ENCODE data around the gene AFF3.

The AFF3 gene

DNA sequence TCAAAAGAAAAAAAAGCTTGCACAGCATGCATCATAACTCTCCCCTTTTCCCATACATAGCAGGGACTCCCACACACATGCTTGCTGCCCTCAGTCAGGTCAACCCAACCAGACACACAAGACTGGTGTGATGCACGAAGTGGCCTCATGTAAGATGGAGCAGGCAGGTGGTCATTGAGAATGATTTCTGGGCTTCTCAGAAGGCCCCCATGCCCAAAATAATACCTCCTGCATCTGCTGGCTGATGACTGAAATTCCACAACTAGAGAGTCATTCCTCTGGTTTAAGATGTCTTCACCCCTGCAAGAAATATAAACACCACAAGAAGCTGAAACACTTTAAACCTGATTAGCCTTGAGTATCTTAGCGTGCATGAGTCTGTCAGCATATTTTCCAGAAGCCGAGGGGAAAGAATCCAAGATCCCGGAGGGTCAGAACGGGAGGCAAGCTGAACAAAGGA lies 131.1 kb downstream of the AFF3 start:
- DNase-seq (ENCODE audit: low spot score): no peak
- ATAC-seq (ENCODE audit: low read depth): no peak
- Histone ChIP-seq H3K9me3 (ENCODE audit: severe bottlenecking) (no peaks in the 10 kb centered on the region), H3K27ac (ENCODE audit: poor library complexity, severe bottlenecking) (no peak overlapping the region), H3K4me3 (ENCODE audit: severe bottlenecking) (no peak overlapping the region), H3K36me3 (ENCODE audit: low read depth) (no peaks in the 10 kb centered on the region), H3K4me1 (ENCODE audit: insufficient read depth, poor library complexity, severe bottlenecking) (peaks cover 10% of the 10 kb centered on the region), H3K27me3 (ENCODE audit: insufficient read depth, poor library complexity, severe bottlenecking) (no peaks in the 10 kb centered on the region)
- TF ChIP-seq, protein P1, sequence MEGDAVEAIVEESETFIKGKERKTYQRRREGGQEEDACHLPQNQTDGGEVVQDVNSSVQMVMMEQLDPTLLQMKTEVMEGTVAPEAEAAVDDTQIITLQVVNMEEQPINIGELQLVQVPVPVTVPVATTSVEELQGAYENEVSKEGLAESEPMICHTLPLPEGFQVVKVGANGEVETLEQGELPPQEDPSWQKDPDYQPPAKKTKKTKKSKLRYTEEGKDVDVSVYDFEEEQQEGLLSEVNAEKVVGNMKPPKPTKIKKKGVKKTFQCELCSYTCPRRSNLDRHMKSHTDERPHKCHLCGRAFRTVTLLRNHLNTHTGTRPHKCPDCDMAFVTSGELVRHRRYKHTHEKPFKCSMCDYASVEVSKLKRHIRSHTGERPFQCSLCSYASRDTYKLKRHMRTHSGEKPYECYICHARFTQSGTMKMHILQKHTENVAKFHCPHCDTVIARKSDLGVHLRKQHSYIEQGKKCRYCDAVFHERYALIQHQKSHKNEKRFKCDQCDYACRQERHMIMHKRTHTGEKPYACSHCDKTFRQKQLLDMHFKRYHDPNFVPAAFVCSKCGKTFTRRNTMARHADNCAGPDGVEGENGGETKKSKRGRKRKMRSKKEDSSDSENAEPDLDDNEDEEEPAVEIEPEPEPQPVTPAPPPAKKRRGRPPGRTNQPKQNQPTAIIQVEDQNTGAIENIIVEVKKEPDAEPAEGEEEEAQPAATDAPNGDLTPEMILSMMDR (IDR thresholded peaks at IDR 0.05; ENCODE audit: poor library complexity, severe bottlenecking): no peak

DNA sequence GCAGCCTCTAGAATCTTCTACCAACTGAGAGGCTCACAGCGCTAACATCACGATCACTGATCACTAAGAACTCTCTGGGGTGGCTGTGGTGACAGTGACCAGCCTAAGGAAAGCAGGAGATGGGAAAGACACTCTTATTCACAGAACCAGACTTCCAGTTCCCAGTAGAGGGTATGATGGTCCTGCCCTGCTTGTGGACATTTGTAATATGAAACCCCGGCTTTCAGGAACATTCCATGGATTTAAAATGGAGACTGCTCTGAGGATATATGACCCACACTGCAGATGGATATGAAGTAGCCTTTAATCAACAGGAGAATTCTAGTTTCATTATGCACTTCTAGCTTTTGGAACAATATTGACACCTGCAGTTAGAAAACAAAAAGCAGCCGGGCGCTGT lies 131.8 kb downstream of the AFF3 start:
- Histone ChIP-seq H3K27me3 (ENCODE audit: insufficient read depth, poor library complexity, severe bottlenecking) (peaks cover 2% of the 10 kb centered on the region), H3K36me3 (ENCODE audit: low read depth) (no peaks in the 10 kb centered on the region), H3K4me3 (ENCODE audit: severe bottlenecking) (no peak overlapping the region), H3K9me3 (ENCODE audit: severe bottlenecking) (no peaks in the 10 kb centered on the region), H3K4me1 (ENCODE audit: insufficient read depth, poor library complexity, severe bottlenecking) (peaks cover 10% of the 10 kb centered on the region), H3K27ac (ENCODE audit: poor library complexity, severe bottlenecking) (no peak overlapping the region)
- ATAC-seq (ENCODE audit: low read depth): no peak
- TF ChIP-seq, protein P1 (IDR thresholded peaks at IDR 0.05; ENCODE audit: poor library complexity, severe bottlenecking): no peak
- no peak for DNase-seq (ENCODE audit: low spot score)

- Histone ChIP-seq H3K27ac (ENCODE audit: poor library complexity, severe bottlenecking) (no peak overlapping the region), H3K36me3 (ENCODE audit: low read depth) (no peaks in the 10 kb centered on the region), H3K9me3 (ENCODE audit: severe bottlenecking) (no peaks in the 10 kb centered on the region), H3K4me3 (ENCODE audit: severe bottlenecking) (no peak overlapping the region), H3K27me3 (ENCODE audit: insufficient read depth, poor library complexity, severe bottlenecking) (peaks cover 6% of the 10 kb centered on the region), H3K4me1 (ENCODE audit: insufficient read depth, poor library complexity, severe bottlenecking) (peaks cover 10% of the 10 kb centered on the region)
- TF ChIP-seq, protein P1 (IDR thresholded peaks at IDR 0.05; ENCODE audit: poor library complexity, severe bottlenecking): no peak
- ATAC-seq (ENCODE audit: low read depth): no peak
- no peak for DNase-seq (ENCODE audit: low spot score)
These were observed 132.6 kb downstream of the AFF3 start for GRCh38 chr2:100009743-100010142.

GRCh38 chr2:100008956-100009355 lies 133.4 kb downstream of the AFF3 start:
- Histone ChIP-seq H3K36me3 (ENCODE audit: low read depth) (no peaks in the 10 kb centered on the region), H3K4me3 (ENCODE audit: severe bottlenecking) (no peak overlapping the region), H3K9me3 (ENCODE audit: severe bottlenecking) (no peaks in the 10 kb centered on the region), H3K27ac (ENCODE audit: poor library complexity, severe bottlenecking) (no peak overlapping the region), H3K27me3 (ENCODE audit: insufficient read depth, poor library complexity, severe bottlenecking) (peaks cover 6% of the 10 kb centered on the region), H3K4me1 (ENCODE audit: insufficient read depth, poor library complexity, severe bottlenecking) (peaks cover 5% of the 10 kb centered on the region)
- ATAC-seq (ENCODE audit: low read depth): no peak
- TF ChIP-seq, protein P1 (IDR thresholded peaks at IDR 0.05; ENCODE audit: poor library complexity, severe bottlenecking): no peak
- DNase-seq (ENCODE audit: low spot score): no peak

GRCh38 chr2:100006516-100006915 lies 135.9 kb downstream of the AFF3 start:
- Histone ChIP-seq H3K27ac (ENCODE audit: poor library complexity, severe bottlenecking) (no peak overlapping the region), H3K4me1 (ENCODE audit: insufficient read depth, poor library complexity, severe bottlenecking) (no peaks in the 10 kb centered on the region), H3K36me3 (ENCODE audit: low read depth) (no peaks in the 10 kb centered on the region), H3K9me3 (ENCODE audit: severe bottlenecking) (no peaks in the 10 kb centered on the region), H3K27me3 (ENCODE audit: insufficient read depth, poor library complexity, severe bottlenecking) (peaks cover 9% of the 10 kb centered on the region), H3K4me3 (ENCODE audit: severe bottlenecking) (no peak overlapping the region)
- DNase-seq (ENCODE audit: low spot score): no peak
- TF ChIP-seq, protein P1 (IDR thresholded peaks at IDR 0.05; ENCODE audit: poor library complexity, severe bottlenecking): no peak
- no peak for ATAC-seq (ENCODE audit: low read depth)

Measured in RWPE2 (cell line).